GM21576 (cell line): ENCODE results near the gene TBC1D5.
"Not testable (repeated sequence)": the region's sequence is repeated elsewhere in the genome, so short reads cannot be mapped to it uniquely, and the experiment has no call there.

ENCODE experiments used
- ATAC-seq: cut with Tn5 transposase; IDR thresholded peaks from one replicate; pipeline ENCODE4 v1.9.1; 2021; ENCODE audit warnings: mild to moderate bottlenecking, moderate library complexity; ENCODE audit not compliant: unreplicated experiment

The TBC1D5 gene

DNA sequence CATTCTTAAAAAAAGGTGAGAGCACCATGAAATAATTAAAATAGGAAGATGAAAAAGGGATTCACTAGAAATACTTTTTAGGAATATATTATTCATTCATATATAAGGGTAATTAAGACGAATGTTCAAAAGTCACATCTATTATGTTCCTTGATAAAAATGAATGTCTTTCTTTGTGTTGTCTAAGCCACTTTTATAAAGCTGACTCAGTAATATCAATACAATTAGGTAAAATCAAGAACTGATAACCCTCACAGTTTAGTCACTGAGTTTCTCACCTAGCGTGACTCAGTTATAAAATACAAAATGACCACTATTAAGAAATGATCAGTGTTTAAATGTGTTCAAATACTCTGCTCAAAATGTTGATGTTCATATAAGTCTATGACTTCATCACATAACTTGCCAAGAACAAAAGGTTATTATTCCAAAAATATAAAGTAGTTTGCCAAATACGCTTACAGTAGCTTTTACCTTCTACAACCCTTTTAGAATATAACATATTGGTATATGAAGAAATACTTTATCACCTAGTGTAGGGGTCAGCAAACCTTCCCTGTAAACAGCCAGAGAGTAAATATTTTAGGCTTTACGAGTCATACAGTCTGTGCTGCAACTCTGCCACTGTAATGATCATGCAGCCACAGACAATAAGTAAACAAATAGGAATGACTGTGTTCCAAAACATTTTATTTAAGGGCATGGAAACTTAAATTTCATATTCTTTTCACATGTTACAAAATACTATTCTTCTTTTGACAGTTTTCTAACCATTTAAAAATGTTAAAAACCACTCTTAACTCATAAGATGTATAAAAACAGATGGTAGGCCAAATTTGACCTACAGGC lies 369.8 kb downstream of the TBC1D5 start:
- no peak for ATAC-seq

DNA sequence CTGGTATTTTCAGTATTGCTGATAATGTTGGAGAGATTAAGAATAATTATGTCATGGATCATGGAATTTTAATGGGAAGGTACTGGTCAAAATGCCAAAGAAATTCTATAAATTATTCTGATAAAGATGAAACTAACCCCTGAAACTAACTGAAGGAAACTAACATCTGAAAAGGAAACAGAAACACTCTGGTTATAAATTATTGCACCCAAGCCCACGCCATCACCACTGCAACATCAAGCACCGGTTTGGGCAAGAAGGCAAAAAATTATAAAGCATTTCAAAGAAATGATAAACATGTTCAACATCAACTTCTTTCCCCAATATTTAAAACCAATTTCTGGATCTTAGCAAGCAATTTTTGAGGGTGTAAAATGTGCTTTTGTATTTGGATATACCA lies 372.5 kb downstream of the TBC1D5 start:
- no peak for ATAC-seq

DNA sequence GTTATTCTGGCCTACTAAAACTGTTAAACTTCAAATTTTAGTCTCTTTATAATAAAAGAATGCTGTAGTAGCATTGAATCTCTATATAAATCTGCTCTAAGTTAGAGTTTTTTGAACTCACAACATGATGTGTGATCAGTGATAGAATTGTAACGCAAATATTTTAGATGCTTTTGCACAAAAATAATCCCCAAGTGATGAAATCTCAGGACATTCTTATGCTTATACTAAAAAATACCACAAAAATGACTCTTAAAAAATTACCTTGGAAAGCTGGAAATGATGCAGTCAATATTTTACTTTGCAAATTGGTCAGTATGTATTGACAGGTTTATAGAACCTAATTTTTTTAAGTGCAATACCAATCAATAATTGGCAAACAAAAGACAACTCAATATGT lies 375.3 kb downstream of the TBC1D5 start:
- ATAC-seq = no peak

- ATAC-seq = no peak
Measured at GRCh38 chr3:17360991-17361390, 381.4 kb downstream of the TBC1D5 start.

GRCh38 chr3:17359911-17360310 lies 382.5 kb downstream of the TBC1D5 start:
- ATAC-seq = no peak

GRCh38 chr3:17357035-17357710 lies 385.3 kb downstream of the TBC1D5 start:
- ATAC-seq = no peak

GRCh38 chr3:17356585-17356984 lies 385.8 kb downstream of the TBC1D5 start:
- no peak for ATAC-seq

- ATAC-seq = no peak
Measured at GRCh38 chr3:17355591-17355990, 386.8 kb downstream of the TBC1D5 start.

- no peak for ATAC-seq
Measured at GRCh38 chr3:17354341-17354740, 388.1 kb downstream of the TBC1D5 start.

DNA sequence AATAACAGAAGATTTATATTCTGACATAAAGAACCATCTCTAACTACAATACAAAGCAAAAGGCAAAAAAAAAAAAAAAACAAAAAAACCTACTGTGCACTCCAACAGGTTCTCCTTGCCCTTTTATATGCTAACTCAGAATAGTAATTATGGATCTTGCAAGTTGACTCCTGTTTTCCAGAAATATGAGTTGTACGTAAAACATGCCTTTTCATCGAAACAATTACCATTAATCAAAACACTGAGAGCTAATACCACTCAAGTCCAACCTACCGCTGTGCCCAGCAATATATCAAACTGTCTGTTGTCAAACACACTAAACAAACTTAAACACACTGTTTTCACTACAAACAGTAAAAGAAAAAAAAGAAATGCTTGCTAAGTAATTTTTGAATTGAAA lies 389.8 kb downstream of the TBC1D5 start:
- ATAC-seq = no peak

- not testable (repeated sequence) for ATAC-seq
Measured at GRCh38 chr3:17351193-17351592, 391.2 kb downstream of the TBC1D5 start.

GRCh38 chr3:17349093-17349492 lies 393.3 kb downstream of the TBC1D5 start:
- ATAC-seq = no peak

DNA sequence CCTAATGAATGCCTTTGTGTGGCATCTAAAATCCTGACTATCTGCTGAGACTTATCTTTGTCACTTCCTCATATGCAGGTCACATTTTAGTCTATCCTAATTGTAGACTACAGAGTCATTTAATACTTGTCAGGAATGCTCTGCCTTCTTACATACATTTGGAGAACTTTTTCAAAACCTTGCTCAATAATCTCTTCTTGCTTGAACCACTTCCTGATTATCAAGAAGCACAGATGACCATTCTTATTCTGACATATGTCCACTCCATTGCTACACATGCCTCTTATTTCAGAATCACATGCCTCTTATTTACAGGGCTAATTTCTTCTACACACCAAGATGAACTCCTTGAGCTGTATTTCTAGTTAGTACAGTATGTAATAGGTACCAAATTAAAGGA lies 400.3 kb downstream of the TBC1D5 start:
- ATAC-seq = no peak

GRCh38 chr3:17340693-17341092 lies 401.7 kb downstream of the TBC1D5 start:
- no peak for ATAC-seq

GRCh38 chr3:17340261-17340660 lies 402.2 kb downstream of the TBC1D5 start:
- ATAC-seq = no peak

GRCh38 chr3:17339132-17339575 lies 403.3 kb downstream of the TBC1D5 start:
- ATAC-seq = no peak

GRCh38 chr3:17336291-17336690 lies 406.1 kb downstream of the TBC1D5 start:
- ATAC-seq = no peak

DNA sequence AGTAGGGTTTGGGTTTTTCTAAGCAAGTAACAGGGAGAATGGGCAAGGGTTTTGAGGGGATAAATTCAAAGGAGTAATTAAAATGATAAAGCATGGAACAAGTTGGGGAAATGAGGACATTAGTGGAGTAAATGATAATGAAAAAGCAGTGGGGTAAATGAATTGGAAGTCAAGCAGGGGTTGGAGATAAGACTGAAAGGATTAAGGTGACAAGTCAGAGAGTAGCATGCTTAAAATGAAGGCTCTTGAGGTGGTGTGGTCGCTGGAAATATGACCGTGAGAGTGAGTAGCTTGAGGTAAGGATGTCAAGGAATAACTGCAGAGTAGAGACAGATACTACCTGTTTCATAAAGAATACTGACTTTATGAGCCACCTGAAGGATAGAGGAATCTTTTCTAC lies 408.5 kb downstream of the TBC1D5 start:
- no peak for ATAC-seq

DNA sequence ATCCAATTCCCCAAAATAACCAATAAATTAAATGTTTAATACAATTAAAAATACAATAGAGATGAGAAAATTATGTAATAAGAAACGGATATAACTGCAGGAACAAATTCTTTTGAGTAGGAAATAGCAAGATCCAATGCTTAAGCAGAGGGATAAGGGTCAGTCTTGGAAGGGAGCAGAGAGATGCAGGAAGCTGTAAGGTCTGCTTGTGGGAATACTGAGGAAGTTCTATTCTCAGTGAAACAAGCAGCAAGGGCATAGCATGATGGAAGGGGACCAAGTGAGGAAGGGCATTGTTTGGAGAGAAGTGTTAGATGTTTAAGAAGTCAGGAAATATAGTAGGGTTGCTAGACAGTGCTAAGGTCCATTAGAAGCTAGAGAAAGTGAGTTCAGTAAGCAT lies 409.0 kb downstream of the TBC1D5 start:
- ATAC-seq = no peak

DNA sequence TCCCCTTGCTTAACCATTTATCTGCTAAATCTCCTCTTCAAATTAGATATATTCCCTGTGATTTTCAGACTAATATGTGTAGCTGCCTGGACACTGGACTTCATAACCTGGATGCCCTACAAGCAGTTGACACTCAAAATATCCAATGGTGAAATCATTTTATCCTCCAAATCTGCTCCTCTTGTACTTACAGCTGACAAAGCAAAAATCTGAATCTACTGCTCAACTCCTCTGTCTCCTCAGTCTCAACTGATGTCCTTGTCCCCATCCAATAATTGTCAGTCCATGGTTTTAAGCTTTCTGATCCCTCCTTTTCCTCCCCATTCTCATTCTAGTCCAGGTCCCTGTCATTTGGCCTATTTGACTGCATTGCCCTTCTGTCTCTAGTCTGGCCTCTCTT lies 411.8 kb downstream of the TBC1D5 start:
- no peak for ATAC-seq

GRCh38 chr3:17329927-17330326 lies 412.5 kb downstream of the TBC1D5 start:
- no peak for ATAC-seq

GRCh38 chr3:17322106-17322793 lies 420.2 kb downstream of the TBC1D5 start:
- peak; percentile 75 for ATAC-seq
